GM23338 (cell line): ENCODE measurements around the gene THRB.

Experiments
- CREB1 ChIP-seq: fragments of 250-450 bp; sonication (Bioruptor Pico); IDR thresholded peaks from 2 replicates; pipeline ENCODE4 v1.5.0; 2020; ENCODE audit warnings: low read depth, mild to moderate bottlenecking, moderate library complexity
- CTCF ChIP-seq, 2 experiments: fragments of 200-600 bp in 1 of 2; sonication (generic) in 1 of 2; conservative IDR thresholded peaks; 2 replicates each; pipeline versions ENCODE4 v1.5.1 to v1.6.1; 2016 to 2017; ENCODE audit warnings: antibody characterized with exemption in 2 of 2, low read depth in 2 of 2, mild to moderate bottlenecking in 2 of 2, moderate library complexity in 1 of 2
- ETS1 ChIP-seq: IDR thresholded peaks from 2 replicates; pipeline ENCODE4 v1.6.1; 2016; ENCODE audit warnings: antibody characterized with exemption
- EZH2 ChIP-seq: fragments of 200-600 bp; sonication (generic); IDR thresholded peaks from one replicate; pipeline ENCODE4 v1.8.0; 2017; ENCODE audit warnings: antibody characterized with exemption, mild to moderate bottlenecking, low read depth; ENCODE audit not compliant: unreplicated experiment
- EZH2phosphoT487 ChIP-seq: fragments of 200-600 bp; sonication (generic); IDR thresholded peaks from one replicate; pipeline ENCODE4 v1.8.1; 2018; ENCODE audit warnings: antibody characterized with exemption; ENCODE audit not compliant: unreplicated experiment
- JUNB ChIP-seq: IDR thresholded peaks from one replicate; pipeline ENCODE4 v1.6.1; 2016; ENCODE audit warnings: antibody characterized with exemption; ENCODE audit not compliant: unreplicated experiment
- NANOG ChIP-seq: IDR thresholded peaks from 2 replicates; pipeline ENCODE4 v1.6.1; 2016; ENCODE audit warnings: antibody characterized with exemption, borderline replicate concordance
- POLR2AphosphoS5 ChIP-seq: IDR thresholded peaks from 2 replicates; pipeline ENCODE4 v1.6.1; 2016; ENCODE audit warnings: antibody characterized with exemption, low read depth
- STAT1 ChIP-seq: IDR thresholded peaks from one replicate; pipeline ENCODE4 v1.6.1; 2016; ENCODE audit warnings: antibody characterized with exemption; ENCODE audit not compliant: unreplicated experiment
- ZNF114 ChIP-seq: fragments of 250-450 bp; sonication (Bioruptor Pico); IDR thresholded peaks from 2 replicates; pipeline ENCODE4 v1.5.0; 2020; ENCODE audit warnings: mild to moderate bottlenecking, moderate library complexity
- ZNF331 ChIP-seq: fragments of 250-450 bp; sonication (Bioruptor Pico); IDR thresholded peaks from 2 replicates; pipeline ENCODE4 v1.5.0; 2020; ENCODE audit warnings: low read depth, mild to moderate bottlenecking, moderate library complexity
- TF ChIP-seq, protein P1 (sequence below): IDR thresholded peaks from one replicate; pipeline ENCODE4 v1.6.1; 2018; ENCODE audit warnings: antibody characterized with exemption; ENCODE audit not compliant: unreplicated experiment

- no peak for TF ChIP-seq POLR2AphosphoS5
- TF ChIP-seq CTCF (conservative IDR thresholded peaks at IDR 0.05; ENCODE audit: low read depth in 2 of 2): no peak
- no peak for TF ChIP-seq EZH2
- TF ChIP-seq CREB1: no peak
- TF ChIP-seq, protein P1, sequence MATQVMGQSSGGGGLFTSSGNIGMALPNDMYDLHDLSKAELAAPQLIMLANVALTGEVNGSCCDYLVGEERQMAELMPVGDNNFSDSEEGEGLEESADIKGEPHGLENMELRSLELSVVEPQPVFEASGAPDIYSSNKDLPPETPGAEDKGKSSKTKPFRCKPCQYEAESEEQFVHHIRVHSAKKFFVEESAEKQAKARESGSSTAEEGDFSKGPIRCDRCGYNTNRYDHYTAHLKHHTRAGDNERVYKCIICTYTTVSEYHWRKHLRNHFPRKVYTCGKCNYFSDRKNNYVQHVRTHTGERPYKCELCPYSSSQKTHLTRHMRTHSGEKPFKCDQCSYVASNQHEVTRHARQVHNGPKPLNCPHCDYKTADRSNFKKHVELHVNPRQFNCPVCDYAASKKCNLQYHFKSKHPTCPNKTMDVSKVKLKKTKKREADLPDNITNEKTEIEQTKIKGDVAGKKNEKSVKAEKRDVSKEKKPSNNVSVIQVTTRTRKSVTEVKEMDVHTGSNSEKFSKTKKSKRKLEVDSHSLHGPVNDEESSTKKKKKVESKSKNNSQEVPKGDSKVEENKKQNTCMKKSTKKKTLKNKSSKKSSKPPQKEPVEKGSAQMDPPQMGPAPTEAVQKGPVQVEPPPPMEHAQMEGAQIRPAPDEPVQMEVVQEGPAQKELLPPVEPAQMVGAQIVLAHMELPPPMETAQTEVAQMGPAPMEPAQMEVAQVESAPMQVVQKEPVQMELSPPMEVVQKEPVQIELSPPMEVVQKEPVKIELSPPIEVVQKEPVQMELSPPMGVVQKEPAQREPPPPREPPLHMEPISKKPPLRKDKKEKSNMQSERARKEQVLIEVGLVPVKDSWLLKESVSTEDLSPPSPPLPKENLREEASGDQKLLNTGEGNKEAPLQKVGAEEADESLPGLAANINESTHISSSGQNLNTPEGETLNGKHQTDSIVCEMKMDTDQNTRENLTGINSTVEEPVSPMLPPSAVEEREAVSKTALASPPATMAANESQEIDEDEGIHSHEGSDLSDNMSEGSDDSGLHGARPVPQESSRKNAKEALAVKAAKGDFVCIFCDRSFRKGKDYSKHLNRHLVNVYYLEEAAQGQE: no peak
- TF ChIP-seq NANOG: no peak
- no peak for TF ChIP-seq JUNB
- TF ChIP-seq EZH2phosphoT487: no peak
- no peak for TF ChIP-seq ZNF331 (CRISPR knock-in tag)
- TF ChIP-seq STAT1: no peak
- no peak for TF ChIP-seq ETS1
- no peak for TF ChIP-seq ZNF114
Observed at GRCh38 chr3:24415824-24416223, 78.8 kb downstream of the THRB start.
